Measurements from ENCODE around the gene RTN4R. TPM values are rescaled to one million over a fixed set of nuclear protein-coding genes. Genes with fewer than 3 reads are reported as not detected.

RTN4R gene
- total and polyA plus RNA-seq, 9 of the 15 experiments (the other 6 are each of a cell fraction or from before 2014, with no cell fraction given): 0.04 to 2.8 (median 1.4) TPM; not detected in 3

- TF ChIP-seq RUNX1 (IDR thresholded peaks at IDR 0.05; ENCODE audit: low read depth): no peak
- no peak for TF ChIP-seq XRCC4 (IDR thresholded peaks at IDR 0.05; ENCODE audit: extremely low read depth, insufficient read depth, insufficient read length)
- TF ChIP-seq, protein P1, sequence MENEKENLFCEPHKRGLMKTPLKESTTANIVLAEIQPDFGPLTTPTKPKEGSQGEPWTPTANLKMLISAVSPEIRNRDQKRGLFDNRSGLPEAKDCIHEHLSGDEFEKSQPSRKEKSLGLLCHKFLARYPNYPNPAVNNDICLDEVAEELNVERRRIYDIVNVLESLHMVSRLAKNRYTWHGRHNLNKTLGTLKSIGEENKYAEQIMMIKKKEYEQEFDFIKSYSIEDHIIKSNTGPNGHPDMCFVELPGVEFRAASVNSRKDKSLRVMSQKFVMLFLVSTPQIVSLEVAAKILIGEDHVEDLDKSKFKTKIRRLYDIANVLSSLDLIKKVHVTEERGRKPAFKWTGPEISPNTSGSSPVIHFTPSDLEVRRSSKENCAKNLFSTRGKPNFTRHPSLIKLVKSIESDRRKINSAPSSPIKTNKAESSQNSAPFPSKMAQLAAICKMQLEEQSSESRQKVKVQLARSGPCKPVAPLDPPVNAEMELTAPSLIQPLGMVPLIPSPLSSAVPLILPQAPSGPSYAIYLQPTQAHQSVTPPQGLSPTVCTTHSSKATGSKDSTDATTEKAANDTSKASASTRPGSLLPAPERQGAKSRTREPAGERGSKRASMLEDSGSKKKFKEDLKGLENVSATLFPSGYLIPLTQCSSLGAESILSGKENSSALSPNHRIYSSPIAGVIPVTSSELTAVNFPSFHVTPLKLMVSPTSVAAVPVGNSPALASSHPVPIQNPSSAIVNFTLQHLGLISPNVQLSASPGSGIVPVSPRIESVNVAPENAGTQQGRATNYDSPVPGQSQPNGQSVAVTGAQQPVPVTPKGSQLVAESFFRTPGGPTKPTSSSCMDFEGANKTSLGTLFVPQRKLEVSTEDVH (IDR thresholded peaks at IDR 0.05; ENCODE audit: low read depth, partially characterized antibody): no peak
- no peak for TF ChIP-seq RBM17 (IDR thresholded peaks at IDR 0.05; ENCODE audit: borderline replicate concordance, low read depth, low read length)
- no peak for TF ChIP-seq SIX5 (IDR thresholded peaks at IDR 0.05; ENCODE audit: borderline replicate concordance in 1 of 2, insufficient read depth in 1 of 2, low read depth in 1 of 2, low read length in 2 of 2)
- TF ChIP-seq ZNF140 (CRISPR knock-in tag; IDR thresholded peaks at IDR 0.05): no peak
- TF ChIP-seq TRIM25 (IDR thresholded peaks at IDR 0.05; ENCODE audit: borderline replicate concordance): no peak
- TF ChIP-seq AFF1 (IDR thresholded peaks at IDR 0.05; ENCODE audit: low read depth in 1 of 2, partially characterized antibody in 2 of 2): no peak
- no peak for TF ChIP-seq TBL1XR1 (IDR thresholded peaks at IDR 0.05; ENCODE audit: low read length in 2 of 2)
- TF ChIP-seq SFPQ (IDR thresholded peaks at IDR 0.05; ENCODE audit: low read depth, low read length): no peak
- TF ChIP-seq ZNF408 (CRISPR knock-in tag; IDR thresholded peaks at IDR 0.05; ENCODE audit: low read depth): 0 out of 2 replicates have a peak, but pooled peaks have one; percentile 29
- TF ChIP-seq, protein P2, sequence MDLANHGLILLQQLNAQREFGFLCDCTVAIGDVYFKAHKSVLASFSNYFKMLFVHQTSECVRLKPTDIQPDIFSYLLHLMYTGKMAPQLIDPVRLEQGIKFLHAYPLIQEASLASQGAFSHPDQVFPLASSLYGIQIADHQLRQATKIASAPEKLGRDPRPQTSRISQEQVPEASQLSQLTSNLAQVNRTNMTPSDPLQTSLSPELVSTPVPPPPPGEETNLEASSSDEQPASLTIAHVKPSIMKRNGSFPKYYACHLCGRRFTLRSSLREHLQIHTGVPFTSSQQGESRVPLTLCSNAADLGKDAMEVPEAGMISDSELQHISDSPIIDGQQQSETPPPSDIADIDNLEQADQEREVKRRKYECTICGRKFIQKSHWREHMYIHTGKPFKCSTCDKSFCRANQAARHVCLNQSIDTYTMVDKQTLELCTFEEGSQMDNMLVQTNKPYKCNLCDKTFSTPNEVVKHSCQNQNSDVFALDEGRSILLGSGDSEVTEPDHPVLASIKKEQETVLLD (IDR thresholded peaks at IDR 0.05): peak; percentile 39; the same call in 1 of the 2 replicates
- no peak for TF ChIP-seq ESRRB (CRISPR knock-in tag; IDR thresholded peaks at IDR 0.05; ENCODE audit: borderline replicate concordance)
- TF ChIP-seq PTRF (tag; IDR thresholded peaks at IDR 0.05): no peak
These were observed 16.1 kb downstream of the RTN4R start (continued) for GRCh38 chr22:20251981-20252380.

All from K562 (cell line).